WTC11 (cell line): ENCODE results near the gene CD28.

ENCODE experiments used
- CTCF ChIP-seq: fragments of 200-600 bp; IDR thresholded peaks from 2 replicates; pipeline ENCODE4 v1.8.0; 2022; ENCODE audit warnings: antibody characterized with exemption
- HMGA2 ChIP-seq: fragments of 250-450 bp; sonication (Bioruptor Pico); IDR thresholded peaks from 2 replicates; pipeline ENCODE4 v1.4.0; 2021; ENCODE audit warnings: mild to moderate bottlenecking, moderate library complexity
- RELA ChIP-seq: sonication (generic); formaldehyde crosslinking; IDR thresholded peaks from 2 replicates; pipeline ENCODE4 v1.8.1; 2022; ENCODE audit warnings: missing genetic modification reagents, mild to moderate bottlenecking, borderline replicate concordance
- STAT6 ChIP-seq: sonication (generic); formaldehyde crosslinking; conservative IDR thresholded peaks from 2 replicates; pipeline ENCODE4 v1.8.1; 2023; ENCODE audit warnings: mild to moderate bottlenecking, low read depth, missing genetic modification reagents, moderate library complexity

- no peak for TF ChIP-seq STAT6 (CRISPR knock-in tag)
- TF ChIP-seq HMGA2 (CRISPR knock-in tag) = no peak
- TF ChIP-seq CTCF = no peak
- TF ChIP-seq RELA (CRISPR knock-in tag) = no peak
Observed at GRCh38 chr2:203756161-203756560, 49.7 kb downstream of the CD28 start.
